Measurements from ENCODE around the gene ISG20. TPM values are rescaled to one million over a fixed set of nuclear protein-coding genes. Genes with fewer than 3 reads are reported as not detected.

Gene ISG20
- polyA plus RNA-seq, 1 donor (not counting 4 experiments of a cell fraction or from before 2014, with no cell fraction given): 8.9 TPM

GRCh38 chr15:88644741-88645140 is 5.9 kb downstream of the ISG20 start:
- DNase-seq (ENCODE audit: low read depth, low spot score) (no peak), FAIRE-seq (no peak)
- Histone ChIP-seq H3K4me2 (ENCODE audit: control insufficient read depth, extremely low read depth, insufficient read depth, low read depth, low read length) (no peak overlapping the region), H3K4me1 (ENCODE audit: control insufficient read depth, extremely low read depth, insufficient read depth, low read length) (peaks cover 27% of the 10 kb centered on the region), H2AFZ (ENCODE audit: control insufficient read depth, low read length) (no peak overlapping the region), H3K4me3 (ENCODE audit: control insufficient read depth in 2 of 3, extremely low read depth in 1 of 3, insufficient read depth in 2 of 3, low read depth in 1 of 3, low read length in 3 of 3) (no peak overlapping the region), H3K36me3 (ENCODE audit: control insufficient read depth in 2 of 2, extremely low read depth in 1 of 2, insufficient read depth in 2 of 2, low read length in 2 of 2) (no peaks in the 10 kb centered on the region), H4K20me1 (ENCODE audit: control insufficient read depth, extremely low read depth, insufficient read depth, low read length) (no peaks in the 10 kb centered on the region), H3K27me3 (ENCODE audit: control insufficient read depth, extremely low read depth, insufficient read depth, low read length) (no peaks in the 10 kb centered on the region), H3K9ac (ENCODE audit: control insufficient read depth, extremely low read depth, insufficient read depth, low read length) (no peak overlapping the region), H3K79me2 (ENCODE audit: control insufficient read depth, insufficient read depth, low read length) (no peaks in the 10 kb centered on the region), H3K27ac (ENCODE audit: control insufficient read depth, insufficient read depth, low read length) (no peak overlapping the region), H3K9me1 (ENCODE audit: control insufficient read depth, extremely low read depth, insufficient read depth, low read length) (no peaks in the 10 kb centered on the region), H3K9me3 (ENCODE audit: control insufficient read depth, low read depth, low read length) (no peaks in the 10 kb centered on the region)
- dilution Hi-C loops (cut with MboI; ENCODE audit: extremely low pct_ligation_motif_present, low sequenced_read_pairs): no loop called here
- TF ChIP-seq CTCF (optimal IDR thresholded peaks at IDR 0.05 in 1 of 3, IDR thresholded peaks at IDR 0.05 in 1 of 3, conservative IDR thresholded peaks at IDR 0.05 in 1 of 3; ENCODE audit: extremely low read depth in 1 of 3, insufficient read depth in 2 of 3, low read length in 3 of 3): no peak

- dilution Hi-C loops (cut with MboI; ENCODE audit: extremely low pct_ligation_motif_present, low sequenced_read_pairs): no loop called here
- FAIRE-seq (no peak), DNase-seq (ENCODE audit: low read depth, low spot score) (no peak)
Measured at GRCh38 chr15:88645171-88646087, 6.6 kb downstream of the ISG20 start.

More at GRCh38 chr15:88645171-88646087, 6.6 kb downstream of the ISG20 start:
- Histone ChIP-seq H3K79me2 (ENCODE audit: control insufficient read depth, insufficient read depth, low read length) (no peaks in the 10 kb centered on the region), H3K36me3 (ENCODE audit: control insufficient read depth in 2 of 2, extremely low read depth in 1 of 2, insufficient read depth in 2 of 2, low read length in 2 of 2) (no peaks in the 10 kb centered on the region), H3K27ac (ENCODE audit: control insufficient read depth, insufficient read depth, low read length) (no peak overlapping the region), H3K27me3 (ENCODE audit: control insufficient read depth, extremely low read depth, insufficient read depth, low read length) (no peaks in the 10 kb centered on the region), H2AFZ (ENCODE audit: control insufficient read depth, low read length) (no peak overlapping the region), H3K9me3 (ENCODE audit: control insufficient read depth, low read depth, low read length) (no peaks in the 10 kb centered on the region), H4K20me1 (ENCODE audit: control insufficient read depth, extremely low read depth, insufficient read depth, low read length) (no peaks in the 10 kb centered on the region), H3K9me1 (ENCODE audit: control insufficient read depth, extremely low read depth, insufficient read depth, low read length) (no peaks in the 10 kb centered on the region), H3K4me2 (ENCODE audit: control insufficient read depth, extremely low read depth, insufficient read depth, low read depth, low read length) (no peak overlapping the region), H3K4me3 (ENCODE audit: control insufficient read depth in 2 of 3, extremely low read depth in 1 of 3, insufficient read depth in 2 of 3, low read depth in 1 of 3, low read length in 3 of 3) (no peak overlapping the region), H3K4me1 (ENCODE audit: control insufficient read depth, extremely low read depth, insufficient read depth, low read length) (peaks cover 29% of the 10 kb centered on the region), H3K9ac (ENCODE audit: control insufficient read depth, extremely low read depth, insufficient read depth, low read length) (no peak overlapping the region)
- TF ChIP-seq CTCF (optimal IDR thresholded peaks at IDR 0.05 in 1 of 3, IDR thresholded peaks at IDR 0.05 in 1 of 3, conservative IDR thresholded peaks at IDR 0.05 in 1 of 3; ENCODE audit: extremely low read depth in 1 of 3, insufficient read depth in 2 of 3, low read length in 3 of 3) (no peak), EZH2 (IDR thresholded peaks at IDR 0.05; ENCODE audit: low read length) (no peak)

Measured in keratinocyte (primary cell).